Endometrium (tissue), 2 donors: ENCODE measurements around the gene TRIM39.

ENCODE experiments used
- FAIRE-seq: peaks from 2 replicates; lab custom pipeline; 2012; peaks lifted over from hg19 to GRCh38; lab: Jason Lieb, UNC
- donor health status: control.
- donor health status: control.

Gene TRIM39

GRCh38 chr6:30327232-30327746, 562 bp downstream of the TRIM39 start:
- no peak for FAIRE-seq

GRCh38 chr6:30328397-30328796, 1.7 kb downstream of the TRIM39 start:
- FAIRE-seq = no peak

- no peak for FAIRE-seq
These were observed 2.6 kb downstream of the TRIM39 start for GRCh38 chr6:30329331-30329730.

GRCh38 chr6:30331981-30332380, 5.3 kb downstream of the TRIM39 start:
- FAIRE-seq = no peak

- no peak for FAIRE-seq
These were observed 7.5 kb downstream of the TRIM39 start for GRCh38 chr6:30334075-30334783.

- FAIRE-seq = no peak
These were observed 13.9 kb downstream of the TRIM39 start for GRCh38 chr6:30340589-30341054.

GRCh38 chr6:30341218-30341617, 14.5 kb downstream of the TRIM39 start:
- FAIRE-seq = no peak

- FAIRE-seq = no peak
These were observed 15.0 kb downstream of the TRIM39 start for GRCh38 chr6:30341728-30342127.

GRCh38 chr6:30344191-30344867, 17.6 kb downstream of the TRIM39 start:
- no peak for FAIRE-seq

- no peak for FAIRE-seq
These were observed 18.3 kb downstream of the TRIM39 start, which contains the start of gene RPP21 for GRCh38 chr6:30344868-30345671. TSS of gene RPP21 (plus strand) at chr6:30345156. CDS start at chr6:30345172, 16 bp downstream.

GRCh38 chr6:30345852-30346251, 19.1 kb downstream of the TRIM39 start:
- no peak for FAIRE-seq

GRCh38 chr6:30348957-30349356, 22.2 kb downstream of the TRIM39 start:
- FAIRE-seq = no peak

GRCh38 chr6:30349421-30350177, 22.9 kb downstream of the TRIM39 start:
- FAIRE-seq = no peak

GRCh38 chr6:30350524-30350923, 23.8 kb downstream of the TRIM39 start:
- FAIRE-seq = no peak

GRCh38 chr6:30352550-30352949, 25.8 kb downstream of the TRIM39 start:
- no peak for FAIRE-seq

GRCh38 chr6:30355281-30355680, 28.6 kb downstream of the TRIM39 start:
- FAIRE-seq = no peak

GRCh38 chr6:30356536-30356935, 29.8 kb downstream of the TRIM39 start:
- no peak for FAIRE-seq

GRCh38 chr6:30357678-30358540, 31.2 kb downstream of the TRIM39 start:
- FAIRE-seq = peak; percentile 4

GRCh38 chr6:30359276-30359675, 32.5 kb downstream of the TRIM39 start:
- FAIRE-seq = no peak

GRCh38 chr6:30360139-30360538, 33.4 kb downstream of the TRIM39 start:
- FAIRE-seq = no peak

- FAIRE-seq = no peak
These were observed 34.9 kb downstream of the TRIM39 start for GRCh38 chr6:30361661-30362060.
